Peyer's patch (tissue), 4 donors: Measurements from ENCODE around the gene OR6C70. TPM values are rescaled to one million over a fixed set of nuclear protein-coding genes. Genes with fewer than 3 reads are reported as not detected.

Experiments
- DNase-seq, 3 donors: peaks; one replicate each; pipeline ENCODE4 v3.0.0-alpha.2; 2017 to 2019
- H3K27ac ChIP-seq, 4 donors: fragments of 200-600 bp; sonication (generic); one replicate each; pipeline ENCODE4 v1.5.1; 2016 to 2019
- H3K27me3 ChIP-seq, 2 donors: fragments of 200-600 bp; sonication (generic); one replicate each; pipeline ENCODE4 v1.5.1; 2019
- H3K36me3 ChIP-seq, 3 donors: fragments of 200-600 bp; sonication (generic); one replicate each; pipeline ENCODE4 v1.5.1; 2016 to 2019
- H3K4me1 ChIP-seq, 4 donors: fragments of 200-600 bp; sonication (generic); one replicate each; pipeline ENCODE4 v1.5.1; 2016 to 2019
- H3K4me3 ChIP-seq, 4 donors: fragments of 200-600 bp; sonication (generic); 1 replicate in 3 of 4; 2 replicates in 1 of 4; pipeline ENCODE4 v1.5.1; 2016 to 2019; ENCODE audit warnings: mild to moderate bottlenecking in 1 of 4
- H3K9me3 ChIP-seq, 4 donors: fragments of 200-600 bp; sonication (generic); one replicate each; pipeline ENCODE4 v1.5.1; 2016 to 2019; ENCODE audit warnings: mild to moderate bottlenecking in 1 of 4
- POLR2A ChIP-seq, 2 donors: fragments of 450-650 bp; IDR thresholded peaks; one replicate each; pipeline ENCODE4 v1.5.1; 2017; ENCODE audit warnings: antibody characterized with exemption in 2 of 2, mild to moderate bottlenecking in 2 of 2, moderate library complexity in 2 of 2
- total RNA-seq, 4 donors: library from RNA; depleted of rRNA; stranded (reverse); fragments of >200 nt; gene quantifications; one replicate each; pipeline ENCODE4 v1.1.0, GENCODE V29; 2016
- TF ChIP-seq, protein P1 (sequence below), 6 experiments: fragments of 450-650 bp in 4 of 6; fragments of 200-600 bp in 2 of 6; sonication (generic) in 1 of 6; IDR thresholded peaks; one replicate each; pipeline ENCODE4 v1.5.1; 2017 to 2019; ENCODE audit warnings: antibody characterized with exemption in 6 of 6, mild to moderate bottlenecking in 3 of 6, moderate library complexity in 1 of 6

Gene OR6C70
- not detected for total RNA-seq

GRCh38 chr12:55470088-55470829, at the start of gene OR6C70:
Gene OR6C70, minus strand, starts transcription at chr12:55470138. Its CDS starts 0 bp downstream, at chr12:55470138.
- Histone ChIP-seq H3K4me1 (no peaks in the 10 kb centered on the region), H3K27ac (no peak within 1 kb of the TSS), H3K36me3 (no peaks in the 10 kb centered on the region), H3K4me3 (no peak within 1 kb of the TSS), H3K9me3 (no peaks in the 10 kb centered on the region), H3K27me3 (no peaks in the 10 kb centered on the region)
- TF ChIP-seq POLR2A (IDR thresholded peaks at IDR 0.05), result no peak
- TF ChIP-seq, protein P1, sequence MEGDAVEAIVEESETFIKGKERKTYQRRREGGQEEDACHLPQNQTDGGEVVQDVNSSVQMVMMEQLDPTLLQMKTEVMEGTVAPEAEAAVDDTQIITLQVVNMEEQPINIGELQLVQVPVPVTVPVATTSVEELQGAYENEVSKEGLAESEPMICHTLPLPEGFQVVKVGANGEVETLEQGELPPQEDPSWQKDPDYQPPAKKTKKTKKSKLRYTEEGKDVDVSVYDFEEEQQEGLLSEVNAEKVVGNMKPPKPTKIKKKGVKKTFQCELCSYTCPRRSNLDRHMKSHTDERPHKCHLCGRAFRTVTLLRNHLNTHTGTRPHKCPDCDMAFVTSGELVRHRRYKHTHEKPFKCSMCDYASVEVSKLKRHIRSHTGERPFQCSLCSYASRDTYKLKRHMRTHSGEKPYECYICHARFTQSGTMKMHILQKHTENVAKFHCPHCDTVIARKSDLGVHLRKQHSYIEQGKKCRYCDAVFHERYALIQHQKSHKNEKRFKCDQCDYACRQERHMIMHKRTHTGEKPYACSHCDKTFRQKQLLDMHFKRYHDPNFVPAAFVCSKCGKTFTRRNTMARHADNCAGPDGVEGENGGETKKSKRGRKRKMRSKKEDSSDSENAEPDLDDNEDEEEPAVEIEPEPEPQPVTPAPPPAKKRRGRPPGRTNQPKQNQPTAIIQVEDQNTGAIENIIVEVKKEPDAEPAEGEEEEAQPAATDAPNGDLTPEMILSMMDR (IDR thresholded peaks at IDR 0.05), result no peak
- no peak for DNase-seq

DNA sequence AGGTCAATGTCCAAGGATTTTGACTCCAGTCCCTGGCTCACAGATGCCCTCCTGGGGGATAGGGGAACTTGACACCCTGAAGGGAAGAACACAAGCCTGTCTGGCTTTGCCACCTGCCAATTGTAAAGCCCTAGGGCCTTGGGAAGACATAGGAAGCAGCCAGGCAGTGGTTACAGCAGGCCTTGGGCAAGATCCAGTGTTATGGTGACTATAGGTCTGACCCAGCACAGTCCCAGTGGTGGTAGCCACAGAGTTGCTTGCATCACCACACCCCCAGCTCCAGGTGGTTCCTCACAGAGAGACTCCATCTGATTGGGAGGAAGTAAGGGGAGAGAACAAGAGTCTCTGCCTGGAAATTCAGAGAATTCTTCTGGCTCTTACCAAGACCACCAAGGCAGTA, 46.5 kb upstream of the OR6C70 start:
- DNase-seq, result no peak
- Histone ChIP-seq H3K27ac (no peak overlapping the region), H3K4me1 (no peaks in the 10 kb centered on the region), H3K27me3 (no peaks in the 10 kb centered on the region), H3K4me3 (no peak overlapping the region), H3K36me3 (no peaks in the 10 kb centered on the region), H3K9me3 (no peaks in the 10 kb centered on the region)
- TF ChIP-seq POLR2A (IDR thresholded peaks at IDR 0.05), result no peak
- TF ChIP-seq, protein P1 (IDR thresholded peaks at IDR 0.05), result no peak

- H3K27ac ChIP-seq, result no peak overlapping the region
- H3K4me1 ChIP-seq, result no peaks in the 10 kb centered on the region
- H3K27me3 ChIP-seq, result no peaks in the 10 kb centered on the region
- H3K4me3 ChIP-seq, result no peak overlapping the region
- no peaks in the 10 kb centered on the region for H3K36me3 ChIP-seq
- TF ChIP-seq, protein P1 (IDR thresholded peaks at IDR 0.05), result no peak
- TF ChIP-seq POLR2A (IDR thresholded peaks at IDR 0.05), result no peak
- no peaks in the 10 kb centered on the region for H3K9me3 ChIP-seq
- no peak for DNase-seq
Observed at GRCh38 chr12:55515696-55516095, 45.8 kb upstream of the OR6C70 start.

DNA sequence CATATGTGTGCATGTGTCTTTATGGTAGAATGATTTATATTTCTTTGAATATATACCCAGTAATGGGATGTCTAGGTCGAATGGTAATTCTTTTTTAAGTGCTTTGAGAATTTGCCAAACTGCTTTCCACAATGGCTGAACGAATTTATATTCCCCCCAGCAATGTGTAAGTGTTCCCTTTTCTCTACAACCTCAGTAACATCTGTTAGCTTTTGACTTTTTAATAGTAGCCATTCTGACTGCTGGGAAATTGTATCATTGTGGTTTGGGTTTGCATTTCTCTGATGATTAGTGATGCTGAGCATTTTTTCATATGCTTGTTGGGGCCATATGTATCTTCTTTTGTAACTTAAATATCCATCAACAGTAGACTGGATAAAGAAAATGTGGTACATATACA, 31.7 kb upstream of the OR6C70 start:
- Histone ChIP-seq H3K27me3 (no peaks in the 10 kb centered on the region), H3K9me3 (no peaks in the 10 kb centered on the region), H3K4me3 (no peak overlapping the region), H3K4me1 (no peaks in the 10 kb centered on the region), H3K36me3 (no peaks in the 10 kb centered on the region), H3K27ac (no peak overlapping the region)
- TF ChIP-seq, protein P1 (IDR thresholded peaks at IDR 0.05), result no peak
- TF ChIP-seq POLR2A (IDR thresholded peaks at IDR 0.05), result no peak
- no peak for DNase-seq

GRCh38 chr12:55499810-55500252, 29.9 kb upstream of the OR6C70 start:
- no peaks in the 10 kb centered on the region for H3K27me3 ChIP-seq
- no peaks in the 10 kb centered on the region for H3K9me3 ChIP-seq
- H3K4me3 ChIP-seq, result no peak overlapping the region
- no peaks in the 10 kb centered on the region for H3K4me1 ChIP-seq
- no peaks in the 10 kb centered on the region for H3K36me3 ChIP-seq
- no peak overlapping the region for H3K27ac ChIP-seq
- TF ChIP-seq POLR2A (IDR thresholded peaks at IDR 0.05), result no peak
- TF ChIP-seq, protein P1 (IDR thresholded peaks at IDR 0.05), result no peak
- no peak for DNase-seq
